ENCODE results near the gene RINL. TPM values are rescaled to one million over a fixed set of nuclear protein-coding genes. Genes with fewer than 3 reads are reported as not detected.

The RINL gene
- polyA plus RNA-seq, 1 of the 3 experiments (the other 2 are of a cell fraction), result 3.8 TPM

DNA sequence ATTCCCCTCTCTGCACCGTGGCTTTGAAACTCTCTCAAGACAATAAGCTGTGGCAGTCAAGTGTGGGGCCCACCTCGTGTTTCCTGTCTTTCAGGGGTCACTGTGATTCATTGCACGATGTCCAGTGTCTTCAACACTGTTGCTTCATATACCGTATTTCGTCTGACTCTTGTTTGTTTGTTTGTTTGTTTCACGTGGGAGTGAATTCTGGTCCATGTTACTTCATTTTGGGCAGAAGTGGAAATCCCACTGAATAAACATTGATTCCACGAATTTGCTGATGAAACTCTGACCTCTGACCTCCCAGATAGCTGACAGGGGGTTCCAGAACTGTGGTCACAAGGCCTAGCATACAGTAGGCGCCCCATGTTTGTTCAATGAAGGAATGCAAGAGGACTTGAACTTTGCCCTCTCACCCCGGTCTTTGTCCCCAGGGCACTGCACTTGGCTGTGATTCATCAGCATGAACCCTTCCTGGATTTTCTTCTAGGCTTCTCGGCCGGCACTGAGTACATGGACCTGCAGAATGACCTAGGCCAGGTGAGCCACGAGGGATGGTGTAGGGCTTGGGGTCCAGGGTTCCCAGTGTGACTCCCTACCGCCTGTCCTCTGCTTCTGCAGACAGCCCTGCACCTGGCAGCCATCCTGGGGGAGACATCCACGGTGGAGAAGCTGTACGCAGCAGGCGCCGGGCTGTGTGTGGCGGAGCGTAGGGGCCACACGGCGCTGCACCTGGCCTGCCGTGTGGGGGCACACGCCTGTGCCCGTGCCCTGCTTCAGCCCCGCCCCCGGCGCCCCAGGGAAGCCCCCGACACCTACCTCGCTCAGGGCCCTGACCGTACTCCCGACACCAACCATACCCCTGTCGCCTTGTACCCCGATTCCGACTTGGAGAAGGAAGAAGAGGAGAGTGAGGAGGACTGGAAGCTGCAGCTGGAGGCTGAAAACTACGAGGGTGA lies 26.8 kb upstream of the RINL start:
- H3K9me3 ChIP-seq, result no peaks in the 10 kb centered on the region
- DNase-seq, result no peak
- no peaks in the 10 kb centered on the region; a peak in 1 of 4 replicates for H3K4me1 ChIP-seq (ENCODE audit: control insufficient read depth in 1 of 2, insufficient read depth in 2 of 2, low read depth in 1 of 2, low read length in 1 of 2)
- peaks cover 4% of the 10 kb centered on the region for H3F3A ChIP-seq (replicated peaks; ENCODE audit: insufficient read depth)
- no peaks in the 10 kb centered on the region for H3K27me3 ChIP-seq (ENCODE audit: insufficient read depth)
- H3K27ac ChIP-seq (ENCODE audit: low read depth in 2 of 2, low read length in 1 of 2), result no peak overlapping the region
- no peak overlapping the region for H2AFZ ChIP-seq (ENCODE audit: low read depth)
- peaks cover 38% of the 10 kb centered on the region for H3K79me2 ChIP-seq (ENCODE audit: insufficient read depth)
- H3K9ac ChIP-seq, result no peak overlapping the region
- ChIA-PET CTCF (interaction anchor here (1.4 kb wide), 1 partner anchor 13 kb away, joined by 3 read pairs; no protein-coding TSS in a partner anchor), POLR2A (no interaction called here)
- TF ChIP-seq RAD21 (IDR thresholded peaks at IDR 0.05; ENCODE audit: low read length) (no peak), USF2 (IDR thresholded peaks at IDR 0.05; ENCODE audit: borderline replicate concordance, low read depth, low read length) (no peak), RCOR1 (IDR thresholded peaks at IDR 0.05; ENCODE audit: low read length) (no peak), EZH2phosphoT487 (IDR thresholded peaks at IDR 0.05; ENCODE audit: borderline replicate concordance, low read depth) (no peak), GATA2 (CRISPR knock-in tag; IDR thresholded peaks at IDR 0.05) (no peak), REST (IDR thresholded peaks at IDR 0.05; ENCODE audit: low read depth, low read length) (no peak), FOXJ3 (CRISPR knock-in tag; IDR thresholded peaks at IDR 0.05) (no peak), TAF1 (IDR thresholded peaks at IDR 0.05; ENCODE audit: borderline replicate concordance, low read depth, low read length) (no peak), RXRA (IDR thresholded peaks at IDR 0.05; ENCODE audit: borderline replicate concordance, low read depth) (no peak), NRF1 (IDR thresholded peaks at IDR 0.05; ENCODE audit: low read depth, low read length) (no peak), ELF1 (IDR thresholded peaks at IDR 0.05) (no peak), MEF2A (IDR thresholded peaks at IDR 0.05; ENCODE audit: borderline replicate concordance, low read depth) (no peak), TCF12 (IDR thresholded peaks at IDR 0.05) (no peak), YY1 (IDR thresholded peaks at IDR 0.05; ENCODE audit: low read depth) (no peak), SIN3A (IDR thresholded peaks at IDR 0.05; ENCODE audit: borderline replicate concordance, low read depth, low read length) (no peak), SMC3 (IDR thresholded peaks at IDR 0.05; ENCODE audit: low read depth, low read length) (no peak)
- H3K9me2 ChIP-seq, result no peaks in the 10 kb centered on the region
- no peaks in the 10 kb centered on the region for H4K20me1 ChIP-seq (ENCODE audit: insufficient read depth)
- no peak overlapping the region for H3K4me2 ChIP-seq
- 88% methylated on average over 26 of the region's 35 CpGs for WGBS (ENCODE audit: low lambda C conversion rate)
- H3K4me3 ChIP-seq (ENCODE audit: low read depth in 2 of 2, low read length in 1 of 2), result no peak overlapping the region
- peaks cover 0 to 12% of the 10 kb centered on the region in 2 experiments for H3K36me3 ChIP-seq (replicated peaks in 1 of 2; ENCODE audit: control insufficient read depth in 1 of 2, insufficient read depth in 2 of 2, low read length in 1 of 2)
